ENCODE results near the gene HSPB6.

The HSPB6 gene

GRCh38 chr19:35713904-35714495, 42.8 kb downstream of the HSPB6 start:
- DNase-seq, result no peak

- no peak for DNase-seq
These were observed 43.4 kb downstream of the HSPB6 start for GRCh38 chr19:35713506-35713850.

- no peak for DNase-seq
These were observed 44.0 kb downstream of the HSPB6 start for GRCh38 chr19:35712567-35713505.

- DNase-seq, result no peak
These were observed 45.8 kb downstream of the HSPB6 start for GRCh38 chr19:35710784-35711723.

GRCh38 chr19:35708391-35708790, 48.4 kb downstream of the HSPB6 start:
- DNase-seq, result no peak

Measured in fibroblast of skin of right quadriceps (primary cell).